Measurements from ENCODE around the gene TXNL4A.

Gene TXNL4A

GRCh38 chr18:79947881-79948610 is 40.3 kb downstream of the TXNL4A start:
- no peak for DNase-seq

GRCh38 chr18:79947054-79947755 is 41.2 kb downstream of the TXNL4A start:
- DNase-seq: no peak

- no peak for DNase-seq
Measured at GRCh38 chr18:79945118-79946042, 43.0 kb downstream of the TXNL4A start.

- DNase-seq: no peak
Measured at GRCh38 chr18:79944746-79945117, 43.6 kb downstream of the TXNL4A start.

GRCh38 chr18:79944126-79944731 is 44.1 kb downstream of the TXNL4A start:
- DNase-seq: no peak

GRCh38 chr18:79943608-79944125 is 44.7 kb downstream of the TXNL4A start:
- DNase-seq: no peak

GRCh38 chr18:79942786-79943607 is 45.4 kb downstream of the TXNL4A start:
- no peak for DNase-seq

GRCh38 chr18:79942211-79942610 is 46.2 kb downstream of the TXNL4A start:
- DNase-seq: no peak

GRCh38 chr18:79941473-79942119 is 46.8 kb downstream of the TXNL4A start:
- DNase-seq: no peak

- DNase-seq: no peak
Measured at GRCh38 chr18:79940814-79941472, 47.4 kb downstream of the TXNL4A start.

- no peak for DNase-seq
Measured at GRCh38 chr18:79940126-79940813, 48.1 kb downstream of the TXNL4A start.

- DNase-seq: no peak
Measured at GRCh38 chr18:79939096-79939495, 49.3 kb downstream of the TXNL4A start.

GRCh38 chr18:79938196-79938595 is 50.2 kb downstream of the TXNL4A start:
- no peak for DNase-seq

GRCh38 chr18:79937103-79937860 is 51.1 kb downstream of the TXNL4A start:
- DNase-seq: no peak

GRCh38 chr18:79936641-79937040 is 51.7 kb downstream of the TXNL4A start:
- DNase-seq: no peak

- no peak for DNase-seq
Measured at GRCh38 chr18:79935925-79936324, 52.4 kb downstream of the TXNL4A start.

GRCh38 chr18:79935499-79935898 is 52.9 kb downstream of the TXNL4A start:
- DNase-seq: no peak

GRCh38 chr18:79935098-79935480 is 53.3 kb downstream of the TXNL4A start:
- no peak for DNase-seq

Data from EL (cell line).